ENCODE results near the gene LETMD1.
"Not testable (repeated sequence)": the region's sequence is repeated elsewhere in the genome, so short reads cannot be mapped to it uniquely, and the experiment has no call there.

The LETMD1 gene

DNA sequence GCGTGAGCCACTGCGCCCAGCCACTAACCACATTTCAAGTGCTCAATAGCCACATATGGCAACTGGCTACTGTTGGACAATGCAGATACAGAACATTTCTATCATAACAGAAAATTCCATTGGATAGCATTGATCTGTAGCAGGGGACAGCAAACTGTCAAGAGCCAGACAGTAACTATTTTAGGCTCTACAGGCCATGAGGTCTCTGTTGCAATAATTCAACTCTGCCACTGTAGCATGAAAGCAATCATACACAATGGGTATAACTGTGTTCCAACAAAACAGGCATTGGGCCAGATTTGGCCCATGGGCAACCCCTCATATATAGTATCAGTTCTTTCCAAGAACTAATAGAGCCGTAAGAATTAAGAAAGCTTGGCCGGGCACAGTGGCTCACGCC, 27.3 kb downstream of the LETMD1 start:
- H3K4me3 ChIP-seq (ENCODE audit: low read depth, low read length): no peak overlapping the region

GRCh38 chr12:51076236-51076930, 28.3 kb downstream of the LETMD1 start:
- no peak overlapping the region for H3K4me3 ChIP-seq (ENCODE audit: low read depth, low read length)

DNA sequence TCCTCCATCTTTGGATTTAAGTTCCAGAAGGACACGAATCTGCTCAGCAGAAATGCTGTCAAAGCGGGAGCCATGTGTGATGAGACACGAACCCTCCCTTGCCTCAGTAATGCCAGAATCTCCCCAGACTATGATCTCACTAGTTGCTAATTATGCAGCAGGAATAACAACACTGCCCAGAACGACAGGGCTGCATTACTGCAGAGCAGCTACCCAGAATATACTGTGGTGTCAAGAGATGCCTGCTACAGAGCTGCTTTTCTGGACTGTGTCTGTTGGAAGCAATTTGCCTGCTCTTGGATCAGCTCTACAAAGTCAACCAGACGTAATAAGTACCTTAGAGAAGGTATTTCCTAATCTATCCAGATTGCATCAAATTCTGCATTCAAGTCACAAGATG, 29.8 kb downstream of the LETMD1 start:
- H3K4me3 ChIP-seq (ENCODE audit: low read depth, low read length): no peak overlapping the region

DNA sequence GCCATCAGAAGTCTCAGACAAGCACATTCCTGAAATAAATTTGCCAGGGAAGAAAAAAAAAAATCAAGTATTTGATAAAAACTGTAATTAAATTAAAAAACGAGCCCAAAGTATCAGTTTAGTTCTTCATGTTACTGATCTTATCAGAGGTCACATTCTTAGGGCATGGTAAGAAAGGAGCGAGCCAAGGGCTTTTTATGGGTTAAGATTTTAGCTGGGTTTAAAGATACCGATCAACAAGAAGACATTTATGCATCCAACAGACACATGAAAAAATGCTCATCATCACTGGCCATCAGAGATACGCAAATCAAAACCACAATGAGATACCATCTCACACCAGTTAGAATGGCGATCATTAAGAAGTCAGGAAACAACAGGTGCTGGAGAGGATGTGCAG, 30.2 kb downstream of the LETMD1 start:
- not testable (repeated sequence) for H3K4me3 ChIP-seq (ENCODE audit: low read depth, low read length)

GRCh38 chr12:51078866-51079265, 30.7 kb downstream of the LETMD1 start:
- H3K4me3 ChIP-seq (ENCODE audit: low read depth, low read length): not testable (repeated sequence)

DNA sequence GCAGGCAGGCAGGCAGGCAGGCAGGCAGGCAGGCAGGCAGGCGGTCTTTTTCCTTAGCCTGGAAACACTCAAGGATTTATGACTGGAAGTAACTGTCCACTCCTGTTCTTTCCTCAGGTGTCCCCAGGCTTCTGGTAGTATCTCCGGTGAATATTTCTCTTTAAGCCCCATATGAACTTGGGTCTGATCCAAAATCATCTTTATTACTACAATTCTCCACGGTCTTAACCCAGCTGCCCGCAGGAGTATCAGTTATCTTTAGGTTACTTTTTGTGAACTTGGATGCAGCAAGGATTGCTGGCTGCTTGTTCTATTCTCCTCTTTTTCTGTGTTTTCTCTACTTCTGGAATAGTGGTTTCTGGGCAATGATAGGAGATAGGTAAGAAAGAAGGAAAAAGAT, 32.0 kb downstream of the LETMD1 start:
- no peak overlapping the region for H3K4me3 ChIP-seq (ENCODE audit: low read depth, low read length)

- no peak overlapping the region for H3K4me3 ChIP-seq (ENCODE audit: low read depth, low read length)
These were observed 33.3 kb downstream of the LETMD1 start for GRCh38 chr12:51081421-51081820.

- peak overlapping the region; percentile 85 for H3K4me3 ChIP-seq (ENCODE audit: low read depth, low read length)
These were observed 34.5 kb downstream of the LETMD1 start for GRCh38 chr12:51082561-51083125.

- peak within 1 kb of the TSS; percentile 85 for H3K4me3 ChIP-seq (ENCODE audit: low read depth, low read length)
These were observed 35.2 kb downstream of the LETMD1 start, which contains the start of gene CSRNP2 for GRCh38 chr12:51083126-51083833. CSRNP2 (minus strand) TSS chr12:51083596; CDS start chr12:51076561, 7,035 bp downstream.

- H3K4me3 ChIP-seq (ENCODE audit: low read depth, low read length): no peak overlapping the region
These were observed 37.6 kb downstream of the LETMD1 start for GRCh38 chr12:51085757-51086156.

DNA sequence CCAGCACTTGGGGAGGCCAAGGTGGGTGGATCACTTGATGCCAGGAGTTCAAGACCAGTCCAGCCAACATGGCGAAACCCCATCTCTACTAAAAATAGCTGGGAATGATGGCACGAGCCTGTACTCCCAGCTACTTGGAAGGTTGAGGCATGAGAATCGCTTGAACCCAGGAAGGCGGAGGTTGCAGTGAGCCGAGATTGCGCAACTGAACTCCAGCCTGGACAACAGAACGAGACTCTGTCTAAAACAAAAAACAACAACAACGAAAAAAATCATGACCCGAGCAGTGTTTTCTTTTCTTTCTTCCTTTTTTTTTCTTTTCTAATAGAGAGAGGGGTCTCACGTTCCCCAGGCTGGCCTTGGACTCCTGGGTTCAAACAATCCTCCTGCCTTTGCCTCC, 38.8 kb downstream of the LETMD1 start:
- H3K4me3 ChIP-seq (ENCODE audit: low read depth, low read length): no peak overlapping the region

- H3K4me3 ChIP-seq (ENCODE audit: low read depth, low read length): no peak overlapping the region
These were observed 39.7 kb downstream of the LETMD1 start for GRCh38 chr12:51087818-51088217.

- no peak overlapping the region for H3K4me3 ChIP-seq (ENCODE audit: low read depth, low read length)
These were observed 42.6 kb downstream of the LETMD1 start for GRCh38 chr12:51090705-51091229.

GRCh38 chr12:51098611-51099010, 50.5 kb downstream of the LETMD1 start:
- no peak overlapping the region for H3K4me3 ChIP-seq (ENCODE audit: low read depth, low read length)

DNA sequence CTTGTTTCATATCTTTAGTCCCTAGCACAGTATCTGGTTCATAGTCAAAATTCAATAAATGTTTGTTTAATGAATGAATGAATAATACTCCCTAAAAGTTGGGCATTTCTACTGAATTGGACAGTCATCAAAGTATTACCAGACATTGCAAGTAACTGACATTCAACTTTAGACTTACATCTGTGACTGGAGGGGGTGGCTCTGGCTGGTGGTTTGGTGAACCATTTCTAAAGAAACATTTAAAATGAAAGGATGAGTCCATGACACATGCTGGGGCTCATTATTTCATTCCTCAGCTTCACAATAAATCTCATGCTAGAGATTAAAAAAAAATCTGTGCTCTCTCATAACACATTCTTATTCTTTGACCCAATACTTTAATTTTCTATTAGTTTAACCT, 55.9 kb downstream of the LETMD1 start:
- H3K4me3 ChIP-seq (ENCODE audit: low read depth, low read length): no peak overlapping the region

DNA sequence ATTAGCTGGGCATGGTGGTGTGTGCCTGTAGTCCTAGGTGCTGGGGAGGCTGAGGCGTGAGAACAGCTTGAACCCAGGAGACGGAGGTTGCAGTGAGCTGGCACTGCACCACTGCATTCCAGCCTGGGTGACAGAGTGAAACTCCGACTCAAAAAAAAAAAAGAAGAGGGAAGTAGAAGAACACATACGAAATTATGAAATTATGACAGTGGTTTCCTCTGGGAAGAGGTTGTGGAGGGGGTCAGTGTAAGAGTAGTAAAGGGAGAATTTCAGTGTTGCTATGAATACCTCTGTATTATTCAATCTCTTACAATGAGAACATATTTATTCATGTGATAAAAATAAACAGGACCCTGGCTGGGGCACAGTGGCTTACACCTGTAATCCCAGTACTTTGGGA, 60.0 kb downstream of the LETMD1 start:
- H3K4me3 ChIP-seq (ENCODE audit: low read depth, low read length): no peak overlapping the region
